Fibroblast of upper back skin (primary cell): ENCODE measurements around the gene CLEC16A.

ENCODE experiments used
- DNase-seq: peaks from one replicate; pipeline ENCODE4 v3.0.0-alpha.2; 2013

Gene CLEC16A, protein sequence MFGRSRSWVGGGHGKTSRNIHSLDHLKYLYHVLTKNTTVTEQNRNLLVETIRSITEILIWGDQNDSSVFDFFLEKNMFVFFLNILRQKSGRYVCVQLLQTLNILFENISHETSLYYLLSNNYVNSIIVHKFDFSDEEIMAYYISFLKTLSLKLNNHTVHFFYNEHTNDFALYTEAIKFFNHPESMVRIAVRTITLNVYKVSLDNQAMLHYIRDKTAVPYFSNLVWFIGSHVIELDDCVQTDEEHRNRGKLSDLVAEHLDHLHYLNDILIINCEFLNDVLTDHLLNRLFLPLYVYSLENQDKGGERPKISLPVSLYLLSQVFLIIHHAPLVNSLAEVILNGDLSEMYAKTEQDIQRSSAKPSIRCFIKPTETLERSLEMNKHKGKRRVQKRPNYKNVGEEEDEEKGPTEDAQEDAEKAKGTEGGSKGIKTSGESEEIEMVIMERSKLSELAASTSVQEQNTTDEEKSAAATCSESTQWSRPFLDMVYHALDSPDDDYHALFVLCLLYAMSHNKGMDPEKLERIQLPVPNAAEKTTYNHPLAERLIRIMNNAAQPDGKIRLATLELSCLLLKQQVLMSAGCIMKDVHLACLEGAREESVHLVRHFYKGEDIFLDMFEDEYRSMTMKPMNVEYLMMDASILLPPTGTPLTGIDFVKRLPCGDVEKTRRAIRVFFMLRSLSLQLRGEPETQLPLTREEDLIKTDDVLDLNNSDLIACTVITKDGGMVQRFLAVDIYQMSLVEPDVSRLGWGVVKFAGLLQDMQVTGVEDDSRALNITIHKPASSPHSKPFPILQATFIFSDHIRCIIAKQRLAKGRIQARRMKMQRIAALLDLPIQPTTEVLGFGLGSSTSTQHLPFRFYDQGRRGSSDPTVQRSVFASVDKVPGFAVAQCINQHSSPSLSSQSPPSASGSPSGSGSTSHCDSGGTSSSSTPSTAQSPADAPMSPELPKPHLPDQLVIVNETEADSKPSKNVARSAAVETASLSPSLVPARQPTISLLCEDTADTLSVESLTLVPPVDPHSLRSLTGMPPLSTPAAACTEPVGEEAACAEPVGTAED

DNA sequence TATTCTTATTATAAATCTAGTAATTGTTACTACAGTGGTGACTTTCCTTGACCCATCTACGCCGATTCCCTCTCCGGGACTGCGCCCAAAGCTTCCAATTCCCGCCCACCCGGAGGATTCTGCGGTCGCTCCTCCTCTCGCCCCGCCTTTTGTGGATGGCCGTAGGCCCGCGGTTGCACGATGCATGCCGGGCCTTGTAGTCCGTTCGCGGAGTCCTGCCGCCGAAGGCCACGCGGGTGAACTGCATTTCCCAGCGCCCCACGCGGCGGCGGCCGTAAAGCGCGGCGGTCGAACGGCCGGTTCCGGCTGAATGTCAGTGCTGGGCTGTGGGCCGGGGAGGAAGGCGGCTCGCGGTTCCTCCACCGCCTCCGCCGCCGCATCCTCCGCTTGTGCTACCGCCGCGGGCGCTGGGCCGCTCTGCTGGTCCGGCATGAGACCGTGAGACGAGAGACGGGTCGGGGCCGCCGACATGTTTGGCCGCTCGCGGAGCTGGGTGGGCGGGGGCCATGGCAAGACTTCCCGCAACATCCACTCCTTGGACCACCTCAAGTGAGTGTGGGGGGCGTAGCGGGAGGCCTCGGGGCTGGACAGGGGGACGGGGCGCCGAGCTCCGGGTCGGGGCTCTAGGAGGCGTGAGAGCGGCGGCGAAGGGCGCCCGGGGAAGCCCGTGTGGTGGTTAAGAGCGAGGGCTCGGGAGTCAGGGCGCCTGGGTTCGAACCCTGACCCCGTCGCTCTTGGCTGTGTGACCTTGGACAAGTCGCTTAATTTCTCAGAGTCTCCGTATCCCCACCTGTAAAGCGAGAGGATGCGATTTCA is at the start of gene CLEC16A:
TSS of gene CLEC16A (plus strand) at position 316 of the 816 bp plus-strand sequence. CDS start at position 470, 154 bp downstream.
- DNase-seq, result peak; percentile 95

DNA sequence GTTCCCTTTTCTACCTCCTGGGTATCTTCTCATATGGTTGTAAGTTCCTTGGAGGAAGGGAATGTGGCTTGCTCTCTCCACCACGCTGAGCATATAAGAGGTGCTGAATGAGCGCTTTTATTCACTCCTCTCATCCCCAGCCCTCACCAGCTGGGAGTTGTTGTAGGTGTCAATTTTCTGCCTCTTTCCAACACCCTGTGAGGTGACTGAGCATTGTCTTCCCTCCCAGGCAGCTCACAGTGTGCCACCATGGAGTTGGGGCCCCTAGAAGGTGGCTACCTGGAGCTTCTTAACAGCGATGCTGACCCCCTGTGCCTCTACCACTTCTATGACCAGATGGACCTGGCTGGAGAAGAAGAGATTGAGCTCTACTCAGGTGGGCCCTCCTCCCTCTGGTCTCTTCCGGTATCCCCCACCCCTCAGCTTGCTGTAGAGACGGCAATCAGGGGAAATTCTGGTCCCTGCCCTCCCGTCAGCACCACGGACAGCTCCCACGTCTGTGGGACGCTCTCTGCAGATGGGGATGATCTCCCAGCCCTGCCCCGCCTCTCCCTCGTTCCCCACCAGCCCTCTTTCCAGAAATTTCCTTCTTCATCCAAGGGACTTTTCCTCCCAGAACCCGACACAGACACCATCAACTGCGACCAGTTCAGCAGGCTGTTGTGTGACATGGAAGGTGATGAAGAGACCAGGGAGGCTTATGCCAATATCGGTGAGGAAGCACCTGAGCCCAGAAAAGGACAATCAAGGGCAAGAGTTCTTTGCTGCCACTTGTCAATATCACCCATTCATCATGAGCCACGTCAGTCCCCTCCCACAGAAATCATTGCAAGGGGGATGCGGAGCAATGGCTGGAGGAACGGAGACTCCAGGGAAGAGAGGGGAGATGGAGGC is 49.1 kb upstream of the CLEC16A start:
- DNase-seq, result peak; percentile 54

DNA sequence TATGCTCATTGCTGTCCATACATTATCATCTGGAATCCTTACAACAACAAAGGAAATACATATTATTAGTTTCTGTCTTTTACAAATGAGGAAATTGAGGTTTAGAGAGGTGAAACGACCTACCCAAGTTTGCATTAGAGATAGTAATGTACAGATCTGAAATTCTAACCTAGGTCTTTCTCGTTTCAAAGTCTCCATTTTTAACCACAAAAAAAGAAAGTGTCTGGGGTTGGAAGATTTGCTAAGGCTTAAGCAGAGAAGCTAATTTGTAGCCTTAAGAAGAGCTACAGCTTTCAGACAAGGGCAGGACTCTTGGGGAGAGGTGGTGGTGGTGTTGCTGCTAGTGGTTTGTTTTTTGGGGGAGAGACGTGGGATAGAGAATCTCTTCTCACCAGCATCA is 48.2 kb upstream of the CLEC16A start:
- DNase-seq, result no peak

DNA sequence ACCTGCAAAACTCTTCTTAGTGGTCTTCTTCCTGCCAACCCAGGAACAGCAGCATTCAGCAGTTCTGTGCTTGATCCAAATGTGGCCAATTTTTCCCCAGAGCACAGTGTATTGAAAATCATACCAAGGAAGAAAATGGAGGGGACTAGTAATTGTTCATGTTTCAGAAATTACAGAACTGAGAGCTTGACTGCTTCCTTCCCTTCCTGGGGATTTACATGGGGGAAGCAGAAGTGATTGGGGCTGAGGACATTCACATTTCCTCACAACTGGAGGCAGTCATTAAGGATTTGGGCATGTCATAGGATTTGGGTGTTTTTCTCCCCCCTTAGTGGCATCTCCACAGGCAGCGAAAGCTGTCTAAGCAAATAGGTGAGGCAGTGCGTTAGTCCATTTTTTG is 47.6 kb upstream of the CLEC16A start:
- DNase-seq, result no peak

DNA sequence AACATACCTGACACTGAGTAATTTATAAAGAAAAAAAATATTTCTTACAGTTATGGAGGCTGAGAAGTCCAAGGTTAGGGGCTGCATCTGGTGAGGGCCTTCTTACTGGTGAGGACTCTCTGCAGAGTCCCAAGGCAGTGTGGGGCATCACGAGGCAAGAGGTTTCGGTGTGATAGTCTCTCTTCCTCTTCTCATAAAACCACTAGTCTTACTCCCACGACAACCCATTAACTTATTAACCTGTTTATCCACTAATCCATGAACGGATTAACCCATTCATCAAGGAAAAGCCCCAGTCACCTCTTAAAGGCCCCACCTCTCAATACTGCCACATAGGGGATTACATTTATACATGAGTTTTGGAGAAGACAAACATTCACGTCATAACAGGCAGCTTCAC is 47.2 kb upstream of the CLEC16A start:
- DNase-seq, result no peak

DNA sequence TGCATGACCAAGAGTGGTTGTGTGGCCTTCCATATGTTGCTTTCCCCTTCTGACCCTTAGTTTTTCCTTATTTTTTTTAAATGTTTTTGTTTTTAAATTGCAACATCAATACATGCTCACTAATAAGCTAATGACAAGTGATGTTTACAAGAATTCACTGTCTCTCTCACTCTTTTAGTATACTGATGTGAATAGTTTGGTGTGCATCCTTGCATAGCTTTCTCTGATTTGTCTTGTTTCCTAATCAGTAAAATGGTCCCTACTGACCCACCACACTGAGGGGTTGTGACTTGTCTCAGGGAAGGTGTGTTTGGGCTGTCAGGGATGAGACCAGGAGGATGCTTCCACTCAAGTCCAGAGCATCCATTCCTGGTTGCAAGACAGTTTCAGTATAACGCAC is 41.4 kb upstream of the CLEC16A start:
- no peak for DNase-seq

DNA sequence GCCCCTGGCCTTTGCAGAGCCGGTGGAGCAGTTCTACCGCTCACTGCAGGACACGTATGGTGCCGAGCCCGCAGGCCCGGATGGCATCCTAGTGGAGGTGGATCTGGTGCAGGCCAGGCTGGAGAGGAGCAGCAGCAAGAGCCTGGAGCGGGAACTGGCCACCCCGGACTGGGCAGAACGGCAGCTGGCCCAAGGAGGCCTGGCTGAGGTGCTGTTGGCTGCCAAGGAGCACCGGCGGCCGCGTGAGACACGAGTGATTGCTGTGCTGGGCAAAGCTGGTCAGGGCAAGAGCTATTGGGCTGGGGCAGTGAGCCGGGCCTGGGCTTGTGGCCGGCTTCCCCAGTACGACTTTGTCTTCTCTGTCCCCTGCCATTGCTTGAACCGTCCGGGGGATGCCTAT is 37.9 kb upstream of the CLEC16A start:
- DNase-seq, result no peak

DNA sequence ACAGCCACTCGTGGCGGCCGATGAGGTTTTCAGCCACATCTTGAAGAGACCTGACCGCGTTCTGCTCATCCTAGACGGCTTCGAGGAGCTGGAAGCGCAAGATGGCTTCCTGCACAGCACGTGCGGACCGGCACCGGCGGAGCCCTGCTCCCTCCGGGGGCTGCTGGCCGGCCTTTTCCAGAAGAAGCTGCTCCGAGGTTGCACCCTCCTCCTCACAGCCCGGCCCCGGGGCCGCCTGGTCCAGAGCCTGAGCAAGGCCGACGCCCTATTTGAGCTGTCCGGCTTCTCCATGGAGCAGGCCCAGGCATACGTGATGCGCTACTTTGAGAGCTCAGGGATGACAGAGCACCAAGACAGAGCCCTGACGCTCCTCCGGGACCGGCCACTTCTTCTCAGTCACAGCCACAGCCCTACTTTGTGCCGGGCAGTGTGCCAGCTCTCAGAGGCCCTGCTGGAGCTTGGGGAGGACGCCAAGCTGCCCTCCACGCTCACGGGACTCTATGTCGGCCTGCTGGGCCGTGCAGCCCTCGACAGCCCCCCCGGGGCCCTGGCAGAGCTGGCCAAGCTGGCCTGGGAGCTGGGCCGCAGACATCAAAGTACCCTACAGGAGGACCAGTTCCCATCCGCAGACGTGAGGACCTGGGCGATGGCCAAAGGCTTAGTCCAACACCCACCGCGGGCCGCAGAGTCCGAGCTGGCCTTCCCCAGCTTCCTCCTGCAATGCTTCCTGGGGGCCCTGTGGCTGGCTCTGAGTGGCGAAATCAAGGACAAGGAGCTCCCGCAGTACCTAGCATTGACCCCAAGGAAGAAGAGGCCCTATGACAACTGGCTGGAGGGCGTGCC is 37.2 kb upstream of the CLEC16A start:
- no peak for DNase-seq

DNA sequence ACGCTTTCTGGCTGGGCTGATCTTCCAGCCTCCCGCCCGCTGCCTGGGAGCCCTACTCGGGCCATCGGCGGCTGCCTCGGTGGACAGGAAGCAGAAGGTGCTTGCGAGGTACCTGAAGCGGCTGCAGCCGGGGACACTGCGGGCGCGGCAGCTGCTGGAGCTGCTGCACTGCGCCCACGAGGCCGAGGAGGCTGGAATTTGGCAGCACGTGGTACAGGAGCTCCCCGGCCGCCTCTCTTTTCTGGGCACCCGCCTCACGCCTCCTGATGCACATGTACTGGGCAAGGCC is 36.7 kb upstream of the CLEC16A start:
- DNase-seq, result no peak

DNA sequence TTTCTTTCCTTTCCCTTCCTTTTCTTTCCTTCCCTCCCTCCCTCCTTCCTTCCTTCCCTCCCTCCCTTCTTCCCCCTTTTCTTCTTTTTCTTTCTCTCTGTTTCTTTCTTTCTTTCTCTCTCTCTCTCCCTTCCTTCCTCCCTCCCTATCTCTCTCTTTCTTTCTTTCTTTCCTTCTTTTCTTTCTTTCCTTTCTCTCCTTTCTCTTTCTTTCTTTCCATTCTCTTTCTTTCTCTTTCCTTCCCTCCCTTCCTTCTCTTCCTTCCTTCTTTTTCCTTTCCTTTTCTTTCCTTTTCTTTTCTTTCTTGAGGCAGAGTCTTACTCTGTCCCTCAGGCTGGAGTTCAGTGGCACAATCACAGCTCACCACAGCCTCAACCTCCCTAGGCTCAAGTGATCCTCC is 33.1 kb upstream of the CLEC16A start:
- DNase-seq, result no peak

DNA sequence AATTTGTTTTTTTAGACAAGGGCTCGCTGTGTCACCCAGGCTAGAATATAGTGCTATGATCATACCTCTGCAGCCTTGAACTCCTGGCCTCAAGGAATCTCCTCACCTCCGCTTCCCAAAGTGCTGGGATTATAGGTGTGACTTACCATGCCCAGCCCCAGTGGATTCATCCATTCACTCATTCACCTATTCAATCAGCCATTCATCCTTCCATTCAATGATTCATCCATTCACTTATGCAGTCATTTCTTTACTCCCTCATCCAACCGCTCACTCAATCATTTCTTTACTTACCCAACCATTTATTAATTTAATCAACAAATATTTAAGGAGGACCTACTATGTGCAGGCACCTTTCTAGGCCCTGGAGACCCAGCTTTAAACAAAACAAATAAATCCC is 27.8 kb upstream of the CLEC16A start:
- no peak for DNase-seq

DNA sequence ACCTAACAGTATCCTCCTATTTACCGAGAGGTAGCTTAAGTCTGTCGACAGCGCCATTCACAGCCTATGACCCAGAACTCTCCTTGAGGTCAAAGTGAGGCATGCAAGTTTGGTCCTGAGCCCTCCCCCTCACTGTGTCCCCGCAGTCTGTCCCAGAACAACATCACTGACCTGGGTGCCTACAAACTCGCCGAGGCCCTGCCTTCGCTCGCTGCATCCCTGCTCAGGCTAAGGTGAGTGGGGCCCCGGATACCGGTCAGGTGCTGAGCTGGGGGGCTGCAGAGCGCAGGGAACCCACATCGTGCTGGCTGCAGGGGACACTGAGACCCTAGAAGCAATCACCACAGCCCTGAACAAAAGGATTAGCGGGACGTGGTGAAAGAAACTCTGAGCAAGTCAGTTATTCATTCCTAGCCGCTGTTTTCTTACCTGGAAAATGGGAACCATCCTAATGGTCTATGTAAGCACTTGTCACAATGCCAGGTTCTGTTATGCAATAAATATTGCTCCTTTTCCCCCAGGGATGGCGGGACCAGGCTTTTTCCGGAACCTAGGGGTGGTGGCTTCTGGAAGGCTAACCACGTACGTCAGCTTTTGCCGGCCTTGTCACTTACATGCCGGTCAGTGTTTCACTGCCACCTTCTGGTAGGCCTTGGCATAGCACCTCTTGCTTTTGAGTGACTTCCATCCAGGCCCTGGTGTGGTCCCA is 25.9 kb upstream of the CLEC16A start:
- DNase-seq, result peak; percentile 90

DNA sequence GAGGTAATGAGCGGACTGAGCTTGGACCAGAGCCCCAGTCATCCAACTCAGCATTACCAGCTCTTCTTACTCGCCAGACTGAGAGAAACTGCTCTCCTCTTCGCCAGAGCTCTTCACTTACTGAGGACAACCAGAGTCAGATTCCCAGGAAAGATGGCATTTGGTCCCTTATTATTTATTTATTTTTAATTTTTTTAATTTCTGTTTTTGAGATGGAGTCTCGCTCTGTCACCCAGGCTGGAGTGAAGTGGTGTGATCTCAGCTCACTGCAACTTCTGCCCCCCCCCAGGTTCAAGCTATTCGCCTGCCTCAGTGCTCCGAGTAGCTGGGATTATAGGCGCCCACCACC is 25.4 kb upstream of the CLEC16A start:
- DNase-seq, result no peak

DNA sequence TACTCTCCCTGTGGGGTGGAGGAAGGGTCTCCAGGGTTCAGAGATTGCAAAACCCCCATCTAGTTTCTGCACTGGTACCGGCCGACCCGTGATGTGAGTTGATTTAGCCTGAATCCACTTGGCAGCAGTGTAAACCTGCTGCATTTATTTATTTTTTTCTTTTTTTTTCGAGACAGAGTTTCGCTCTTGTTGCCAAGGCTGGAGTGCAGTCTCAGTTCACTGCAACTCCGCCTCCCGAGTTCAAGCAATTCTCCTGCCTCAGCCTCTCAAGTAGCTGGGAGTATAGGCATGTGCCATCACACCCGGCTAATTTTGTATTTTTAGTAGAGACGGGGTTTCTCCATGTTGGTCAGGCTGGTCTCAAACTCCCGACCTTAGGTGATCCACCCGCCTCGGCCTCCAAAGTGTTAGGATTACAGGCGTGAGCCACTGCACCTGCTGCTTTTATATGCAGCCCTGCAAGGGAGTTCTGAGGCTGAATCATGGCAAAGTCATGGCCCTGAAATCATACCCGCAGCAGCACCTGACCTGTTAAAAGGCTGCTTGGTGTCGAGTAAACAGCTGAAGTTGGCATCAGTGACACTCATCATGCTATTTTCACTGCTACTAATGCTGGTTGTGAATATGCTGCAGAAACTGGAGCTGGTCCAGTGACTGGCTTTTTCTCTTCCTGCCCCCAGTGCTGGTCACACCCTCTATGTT is 23.5 kb upstream of the CLEC16A start:
- DNase-seq, result no peak

DNA sequence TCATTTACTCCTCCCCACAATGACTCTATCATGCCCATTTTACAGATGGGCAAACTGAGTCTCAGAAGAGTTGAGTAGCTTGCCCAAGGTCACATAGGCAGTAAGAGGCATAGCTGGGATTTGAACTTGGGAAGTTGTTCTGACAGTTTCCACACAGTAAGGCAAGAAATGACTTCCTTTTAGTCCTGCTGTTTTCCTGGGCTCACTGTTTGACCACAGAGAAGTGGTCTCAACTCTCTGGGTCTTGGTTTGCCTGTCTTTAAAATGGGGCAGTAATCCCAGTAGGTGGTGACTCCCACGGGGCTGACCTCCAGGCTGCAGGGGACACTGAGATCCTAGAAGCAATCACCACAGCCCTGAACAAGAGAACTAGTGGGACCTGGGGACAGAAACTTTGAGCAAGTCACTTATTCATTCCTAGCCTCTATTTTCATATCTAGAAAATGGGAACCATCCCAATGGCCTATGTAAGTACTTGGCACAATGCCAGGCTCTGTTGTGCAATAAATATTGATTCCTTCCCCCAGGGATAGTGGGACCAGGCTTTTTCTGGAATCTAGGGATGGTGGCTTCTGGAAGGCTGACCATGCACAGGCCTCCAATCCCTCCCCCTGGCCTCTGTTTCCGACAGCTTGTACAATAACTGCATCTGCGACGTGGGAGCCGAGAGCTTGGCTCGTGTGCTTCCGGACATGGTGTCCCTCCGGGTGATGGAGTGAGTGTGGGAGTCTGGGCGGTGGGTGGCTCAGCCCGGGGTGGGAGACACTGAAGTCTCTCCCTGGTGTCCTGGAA is 22.6 kb upstream of the CLEC16A start:
- no peak for DNase-seq

DNA sequence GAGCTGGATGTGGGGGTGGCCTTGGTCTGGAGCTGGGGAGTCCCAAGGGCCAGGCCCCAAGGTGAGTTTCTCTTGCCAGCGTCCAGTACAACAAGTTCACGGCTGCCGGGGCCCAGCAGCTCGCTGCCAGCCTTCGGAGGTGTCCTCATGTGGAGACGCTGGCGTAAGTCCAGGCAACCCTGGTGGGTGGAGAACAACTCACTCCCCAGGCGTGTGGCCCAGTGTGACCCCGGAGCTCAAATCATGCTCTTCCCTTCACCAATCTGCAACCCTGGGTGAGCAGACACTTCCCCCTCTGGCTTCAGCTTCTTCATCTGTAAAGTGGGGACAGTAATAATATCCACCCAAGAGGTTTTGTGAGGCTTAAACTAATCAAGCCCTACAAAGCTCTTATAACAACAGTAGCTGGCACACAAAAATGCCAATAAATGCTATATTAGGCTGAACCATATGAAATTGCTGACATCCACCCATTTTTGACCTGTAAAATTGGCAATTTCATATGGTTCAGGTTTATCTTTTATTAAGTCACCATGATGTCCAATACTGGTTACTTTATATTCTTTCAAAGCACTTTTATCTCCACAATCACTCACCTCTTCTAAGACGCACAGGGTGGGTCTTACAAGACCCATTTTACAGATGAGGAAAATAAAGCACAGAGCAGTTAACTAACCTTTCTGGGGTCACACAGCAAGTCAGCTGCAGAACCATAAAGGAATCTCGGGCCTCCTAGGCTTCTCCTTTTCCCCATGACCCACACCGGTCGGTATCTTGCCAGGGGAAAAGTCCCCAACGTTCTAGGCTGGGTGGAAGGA is 21.8 kb upstream of the CLEC16A start:
- no peak for DNase-seq

DNA sequence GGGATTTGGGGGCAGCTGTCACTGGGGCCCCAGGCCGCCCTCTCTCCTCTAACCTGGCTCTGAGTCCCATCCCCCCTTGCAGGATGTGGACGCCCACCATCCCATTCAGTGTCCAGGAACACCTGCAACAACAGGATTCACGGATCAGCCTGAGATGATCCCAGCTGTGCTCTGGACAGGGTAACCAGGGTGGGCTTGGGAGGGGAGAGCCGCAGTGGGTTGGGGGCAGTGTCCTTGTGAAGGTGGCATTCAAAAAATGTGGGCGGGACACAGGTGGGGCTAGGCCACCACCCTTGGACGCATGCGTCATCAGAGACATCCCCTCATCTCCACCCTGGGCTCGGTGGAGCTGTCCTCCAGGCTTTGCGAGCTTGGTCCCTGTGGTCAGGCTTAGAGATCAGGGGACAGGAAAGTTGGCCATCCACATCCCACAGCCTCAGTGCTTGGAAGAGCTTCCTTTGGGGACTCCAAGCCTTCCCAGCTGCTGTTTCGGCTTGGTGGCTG is 21.2 kb upstream of the CLEC16A start:
- no peak for DNase-seq
